Sigmoid colon (tissue), 7 donors: ENCODE measurements around the gene AGBL5. TPM values are rescaled to one million over a fixed set of nuclear protein-coding genes. Genes with fewer than 3 reads are reported as not detected.

Source experiments
- DNase-seq: peaks from one replicate; pipeline ENCODE4 v3.0.0-alpha.2; 2019
- H3K27ac ChIP-seq, 4 donors: fragments of 200-600 bp; sonication (generic); one replicate each; pipeline ENCODE4 v1.5.1; 2016 to 2019; ENCODE audit warnings: mild to moderate bottlenecking in 1 of 4
- H3K27me3 ChIP-seq, 3 donors: fragments of 200-600 bp; sonication (generic); one replicate each; pipeline ENCODE4 v1.5.1; 2019; ENCODE audit warnings: mild to moderate bottlenecking in 1 of 3
- H3K36me3 ChIP-seq, 4 donors: fragments of 200-600 bp; sonication (generic); one replicate each; pipeline ENCODE4 v1.5.1; 2016 to 2019
- H3K4me1 ChIP-seq, 4 donors: fragments of 200-600 bp; sonication (generic); one replicate each; pipeline ENCODE4 v1.5.1; 2017 to 2019
- H3K4me3 ChIP-seq, 4 donors: fragments of 200-600 bp; sonication (generic); one replicate each; pipeline ENCODE4 v1.5.1; 2017 to 2019; ENCODE audit warnings: mild to moderate bottlenecking in 2 of 4, moderate library complexity in 1 of 4
- H3K9me3 ChIP-seq, 4 donors: fragments of 200-600 bp in 3 of 4; sonication (generic) in 3 of 4; one replicate each; pipeline versions ENCODE4 v1.5.1 to v1.6.1; 2013 to 2019
- EP300 ChIP-seq, 4 donors: sonication (generic); formaldehyde crosslinking; IDR thresholded peaks; one replicate each; pipeline ENCODE4 v1.6.1; 2017; ENCODE audit warnings: antibody characterized with exemption in 4 of 4
- POLR2A ChIP-seq, 2 donors: fragments of 450-650 bp; IDR thresholded peaks; one replicate each; pipeline ENCODE4 v1.6.1; 2016; ENCODE audit warnings: antibody characterized with exemption in 2 of 2, mild to moderate bottlenecking in 2 of 2, moderate library complexity in 2 of 2
- POLR2AphosphoS5 ChIP-seq, 4 donors: sonication (generic); formaldehyde crosslinking; IDR thresholded peaks; one replicate each; pipeline ENCODE4 v1.6.1; 2017; ENCODE audit warnings: antibody characterized with exemption in 4 of 4
- WGBS, 2 donors: extraction: QIAGEN DNeasy Blood & Tissue Kit; methylation state at CpG; one replicate each; pipeline ENCODE4 v1.1.7; 2013; 5-methylcytosine and 5-hydroxymethylcytosine counted together
- intact Hi-C: fragments of 100-400 bp; cut with DNase I; formaldehyde crosslinking; loops from one replicate; pipeline ENCODE4 v1.15.1; 2023
- polyA plus RNA-seq, 3 donors: library from polyadenylated mRNA; stranded (reverse); fragments of 200-250 nt; gene quantifications; one replicate each; pipeline ENCODE4 v1.2.3, GENCODE V29; 2013
- total RNA-seq, 4 donors: library from RNA; depleted of rRNA; stranded (reverse); fragments of >200 nt; gene quantifications; one replicate each; pipeline ENCODE4 v1.1.0, GENCODE V29; 2016
- TF ChIP-seq, protein P1 (sequence below), 4 experiments: fragments of 450-650 bp in 3 of 4; fragments of 200-600 bp in 1 of 4; IDR thresholded peaks; one replicate each; pipeline ENCODE4 v1.5.1; 2016 to 2019; ENCODE audit warnings: antibody characterized with exemption in 4 of 4, mild to moderate bottlenecking in 3 of 4, moderate library complexity in 2 of 4
- donor health status: healthy with polysubstance abuse.
- donor health status: Bipolar disorder and iron deficiency.
- donor health status: healthy.

Gene AGBL5
- total and polyA plus RNA-seq, 7 donors: 12.4 to 23.3 (median 16.8) TPM

DNA sequence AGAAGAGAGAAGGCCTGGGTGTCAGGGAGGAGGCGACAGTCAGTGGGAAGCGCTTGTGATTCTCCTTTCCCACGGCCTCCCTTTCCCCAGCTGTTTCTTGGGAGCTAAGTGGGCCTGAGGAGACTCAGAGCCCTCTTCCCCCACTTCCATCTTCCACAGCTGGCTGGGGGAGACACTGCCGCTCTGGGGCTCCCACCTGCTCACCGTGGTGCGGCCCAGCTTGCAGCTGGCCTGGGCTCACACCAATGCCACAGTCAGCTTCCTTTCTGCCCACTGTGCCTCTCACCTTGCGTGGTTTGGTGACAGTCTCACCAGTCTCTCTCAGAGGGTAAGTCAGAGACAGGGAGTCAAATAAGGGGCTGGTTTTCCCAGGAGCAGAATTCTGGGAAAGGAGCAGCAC, 11.6 kb upstream of the AGBL5 start:
- H3K4me3 ChIP-seq: no peak overlapping the region
- intact Hi-C loops: loop anchor here (10.0 kb wide), 1 partner anchor 255 kb away; the partner anchor contains the start of gene CENPA
- no peak overlapping the region for H3K27ac ChIP-seq
- H3K36me3 ChIP-seq: peaks cover 43 to 65% (median 59%) of the 10 kb centered on the region in 4 donors
- H3K27me3 ChIP-seq: no peaks in the 10 kb centered on the region
- DNase-seq: no peak
- TF ChIP-seq EP300 (IDR thresholded peaks at IDR 0.05) (no peak), POLR2AphosphoS5 (IDR thresholded peaks at IDR 0.05) (no peak), POLR2A (IDR thresholded peaks at IDR 0.05) (no peak)
- TF ChIP-seq, protein P1, sequence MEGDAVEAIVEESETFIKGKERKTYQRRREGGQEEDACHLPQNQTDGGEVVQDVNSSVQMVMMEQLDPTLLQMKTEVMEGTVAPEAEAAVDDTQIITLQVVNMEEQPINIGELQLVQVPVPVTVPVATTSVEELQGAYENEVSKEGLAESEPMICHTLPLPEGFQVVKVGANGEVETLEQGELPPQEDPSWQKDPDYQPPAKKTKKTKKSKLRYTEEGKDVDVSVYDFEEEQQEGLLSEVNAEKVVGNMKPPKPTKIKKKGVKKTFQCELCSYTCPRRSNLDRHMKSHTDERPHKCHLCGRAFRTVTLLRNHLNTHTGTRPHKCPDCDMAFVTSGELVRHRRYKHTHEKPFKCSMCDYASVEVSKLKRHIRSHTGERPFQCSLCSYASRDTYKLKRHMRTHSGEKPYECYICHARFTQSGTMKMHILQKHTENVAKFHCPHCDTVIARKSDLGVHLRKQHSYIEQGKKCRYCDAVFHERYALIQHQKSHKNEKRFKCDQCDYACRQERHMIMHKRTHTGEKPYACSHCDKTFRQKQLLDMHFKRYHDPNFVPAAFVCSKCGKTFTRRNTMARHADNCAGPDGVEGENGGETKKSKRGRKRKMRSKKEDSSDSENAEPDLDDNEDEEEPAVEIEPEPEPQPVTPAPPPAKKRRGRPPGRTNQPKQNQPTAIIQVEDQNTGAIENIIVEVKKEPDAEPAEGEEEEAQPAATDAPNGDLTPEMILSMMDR (IDR thresholded peaks at IDR 0.05): no peak
- H3K4me1 ChIP-seq: peaks cover 0 to 26% (median 15%) of the 10 kb centered on the region in 4 donors
- 95 to 96% methylated on average over 7 of the region's 7 CpGs for WGBS, 2 donors
- H3K9me3 ChIP-seq: no peaks in the 10 kb centered on the region

DNA sequence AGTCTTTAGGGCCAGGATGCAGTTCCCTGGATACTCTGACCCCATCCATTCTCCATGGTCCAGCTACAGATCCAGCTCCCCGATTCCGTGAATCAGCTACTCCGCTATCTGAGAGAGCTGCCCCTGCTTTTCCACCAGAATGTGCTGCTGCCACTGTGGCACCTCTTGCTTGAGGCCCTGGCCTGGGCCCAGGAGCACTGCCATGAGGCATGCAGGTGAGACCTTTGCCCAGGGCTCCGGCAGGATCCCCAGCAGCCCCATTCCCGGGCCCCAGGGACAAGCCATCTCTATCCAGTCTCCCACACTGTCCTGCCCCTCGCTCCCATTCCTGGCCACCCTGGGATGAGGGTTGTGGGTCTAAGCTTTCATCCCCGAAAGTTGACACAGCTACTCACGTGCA, 11.2 kb upstream of the AGBL5 start:
- no peak for DNase-seq
- no peak for TF ChIP-seq POLR2A (IDR thresholded peaks at IDR 0.05)
- TF ChIP-seq, protein P1 (IDR thresholded peaks at IDR 0.05): no peak
- no peak for TF ChIP-seq POLR2AphosphoS5 (IDR thresholded peaks at IDR 0.05)
- no peak for TF ChIP-seq EP300 (IDR thresholded peaks at IDR 0.05)
- WGBS, 2 donors: 87 to 93% methylated on average over 8 of the region's 8 CpGs
- no peak overlapping the region for H3K4me3 ChIP-seq
- H3K27me3 ChIP-seq: no peaks in the 10 kb centered on the region
- intact Hi-C loops: no loop called here
- no peaks in the 10 kb centered on the region for H3K9me3 ChIP-seq
- peaks cover 41 to 61% (median 57%) of the 10 kb centered on the region in 4 donors for H3K36me3 ChIP-seq
- H3K27ac ChIP-seq: no peak overlapping the region
- peaks cover 0 to 22% (median 12%) of the 10 kb centered on the region in 4 donors for H3K4me1 ChIP-seq

DNA sequence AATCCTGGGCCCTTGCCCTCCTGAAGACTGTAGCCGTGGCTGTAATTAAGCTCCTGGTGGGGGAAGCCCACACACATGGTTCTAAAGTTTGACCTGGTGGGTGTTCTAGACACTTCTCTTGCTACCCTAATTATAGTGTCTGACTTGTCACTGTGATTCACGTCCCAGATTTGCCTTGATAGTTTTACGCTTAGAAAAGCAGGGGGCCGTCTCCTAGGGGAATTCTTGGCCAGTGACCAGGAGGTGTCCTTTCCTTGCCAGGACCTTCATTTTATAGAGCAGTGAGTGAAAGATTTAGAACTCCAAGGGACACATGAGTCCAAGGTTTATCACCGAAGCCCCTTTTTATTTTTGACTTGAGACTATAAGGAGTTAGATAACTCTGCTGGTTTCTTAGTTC, 9.7 kb upstream of the AGBL5 start:
- Histone ChIP-seq H3K4me1 (peaks cover 0 to 19% (median 10%) of the 10 kb centered on the region in 4 donors), H3K4me3 (no peak overlapping the region), H3K27me3 (no peaks in the 10 kb centered on the region), H3K27ac (peak overlapping the region in 3 of 4 donors; percentile 0 to 46 (median 37)), H3K36me3 (peaks cover 28 to 47% (median 43%) of the 10 kb centered on the region in 4 donors), H3K9me3 (no peaks in the 10 kb centered on the region)
- no peak for DNase-seq
- intact Hi-C loops: no loop called here
- 59 to 81% methylated on average over 5 of the region's 5 CpGs for WGBS, 2 donors
- TF ChIP-seq POLR2A (IDR thresholded peaks at IDR 0.05) (no peak), EP300 (IDR thresholded peaks at IDR 0.05) (no peak), POLR2AphosphoS5 (IDR thresholded peaks at IDR 0.05) (no peak)
- TF ChIP-seq, protein P1 (IDR thresholded peaks at IDR 0.05): no peak

DNA sequence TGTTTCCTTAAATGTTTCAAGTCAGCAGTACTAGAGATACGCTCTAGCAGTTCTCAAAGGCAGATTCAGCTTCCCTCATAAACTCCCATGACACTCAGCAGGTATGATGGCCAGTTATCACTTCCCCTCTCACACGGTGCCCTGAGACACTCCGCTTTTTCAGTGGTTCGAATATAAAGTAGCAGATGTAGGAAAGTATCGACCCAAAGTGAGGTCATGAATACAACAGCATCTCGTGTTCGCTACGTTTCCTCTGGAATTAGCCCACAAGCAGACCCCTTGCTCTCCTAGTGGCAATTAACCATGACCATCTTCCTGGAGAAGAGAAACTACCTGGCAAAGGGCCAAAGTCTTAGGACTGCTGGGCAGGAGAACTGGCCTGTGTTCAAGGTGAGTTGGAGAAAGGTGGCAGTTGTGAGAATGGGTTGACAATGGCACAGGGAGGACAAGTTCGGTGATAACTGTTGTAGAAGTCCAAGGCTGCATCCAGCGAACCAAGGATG, 9.3 kb upstream of the AGBL5 start:
- 72 to 87% methylated on average over 10 of the region's 10 CpGs for WGBS, 2 donors

More for the DNA sequence above, 9.3 kb upstream of the AGBL5 start:
- peak overlapping the region in 2 of 4 donors; percentile 37 to 46 for H3K27ac ChIP-seq
- TF ChIP-seq POLR2A (IDR thresholded peaks at IDR 0.05) (no peak), POLR2AphosphoS5 (IDR thresholded peaks at IDR 0.05) (no peak), EP300 (IDR thresholded peaks at IDR 0.05) (no peak)
- TF ChIP-seq, protein P1 (IDR thresholded peaks at IDR 0.05): no peak
- DNase-seq: no peak
- peaks cover 0 to 19% (median 10%) of the 10 kb centered on the region in 4 donors for H3K4me1 ChIP-seq
- intact Hi-C loops: no loop called here
- no peak overlapping the region for H3K4me3 ChIP-seq
- H3K36me3 ChIP-seq: peaks cover 23 to 42% (median 38%) of the 10 kb centered on the region in 4 donors
- H3K27me3 ChIP-seq: no peaks in the 10 kb centered on the region
- H3K9me3 ChIP-seq: no peaks in the 10 kb centered on the region
